ENCODE data around the gene CHD9NB.

DNA sequence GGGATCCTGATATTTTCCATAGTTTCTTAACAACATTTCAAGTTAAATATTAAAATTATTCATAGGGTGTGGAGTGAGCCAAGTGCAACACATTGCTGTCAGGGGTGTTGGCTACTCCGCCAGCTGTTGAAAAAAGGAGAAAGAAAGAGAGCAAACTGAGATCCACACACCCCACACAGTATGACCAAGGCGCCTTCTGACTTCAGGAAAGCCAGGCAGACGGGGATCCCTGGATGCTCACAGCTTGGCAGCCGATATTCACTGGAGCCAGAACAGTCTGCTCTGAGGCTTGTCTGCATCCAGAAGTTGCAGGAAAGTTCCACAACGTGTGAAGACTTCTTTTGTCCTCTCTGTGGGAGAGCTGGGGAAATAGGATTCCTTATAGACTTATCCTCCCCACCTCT, 9.3 kb downstream of the CHD9NB start:
- TF ChIP-seq, protein P1, sequence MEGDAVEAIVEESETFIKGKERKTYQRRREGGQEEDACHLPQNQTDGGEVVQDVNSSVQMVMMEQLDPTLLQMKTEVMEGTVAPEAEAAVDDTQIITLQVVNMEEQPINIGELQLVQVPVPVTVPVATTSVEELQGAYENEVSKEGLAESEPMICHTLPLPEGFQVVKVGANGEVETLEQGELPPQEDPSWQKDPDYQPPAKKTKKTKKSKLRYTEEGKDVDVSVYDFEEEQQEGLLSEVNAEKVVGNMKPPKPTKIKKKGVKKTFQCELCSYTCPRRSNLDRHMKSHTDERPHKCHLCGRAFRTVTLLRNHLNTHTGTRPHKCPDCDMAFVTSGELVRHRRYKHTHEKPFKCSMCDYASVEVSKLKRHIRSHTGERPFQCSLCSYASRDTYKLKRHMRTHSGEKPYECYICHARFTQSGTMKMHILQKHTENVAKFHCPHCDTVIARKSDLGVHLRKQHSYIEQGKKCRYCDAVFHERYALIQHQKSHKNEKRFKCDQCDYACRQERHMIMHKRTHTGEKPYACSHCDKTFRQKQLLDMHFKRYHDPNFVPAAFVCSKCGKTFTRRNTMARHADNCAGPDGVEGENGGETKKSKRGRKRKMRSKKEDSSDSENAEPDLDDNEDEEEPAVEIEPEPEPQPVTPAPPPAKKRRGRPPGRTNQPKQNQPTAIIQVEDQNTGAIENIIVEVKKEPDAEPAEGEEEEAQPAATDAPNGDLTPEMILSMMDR (IDR thresholded peaks at IDR 0.05), result no peak
- TF ChIP-seq POLR2A (IDR thresholded peaks at IDR 0.05), result no peak
